IMR-90 (cell line): Measurements from ENCODE around the gene CD93. TPM values are rescaled to one million over a fixed set of nuclear protein-coding genes. Genes with fewer than 3 reads are reported as not detected.

ENCODE experiments used
- ATAC-seq: fragments of 200-7000 bp; cut with Tn5 transposase; 2 replicates; pipeline ENCODE4 v1.9.1; 2020; ENCODE audit warnings: low read depth, mild to moderate bottlenecking, moderate library complexity
- BruUV-seq: library from RNA; stranded (reverse); fragments of 400-500 nt; replicated peaks from 2 replicates; lab custom pipeline; 2021; lab: Mats Ljungman, UMichigan
- CTCF ChIA-PET: fragments of 300-600 bp; formaldehyde crosslinking; extraction: SDS; loops from one replicate; lab custom pipeline; 2021; ENCODE audit warnings: antibody characterized with exemption; lab: Yijun Ruan, JAX
- POLR2A ChIA-PET: fragments of 300-600 bp; sonication (Branson Sonifier 250); formaldehyde crosslinking; loops from one replicate; lab custom pipeline; 2022; ENCODE audit warnings: antibody characterized with exemption; ENCODE audit not compliant: unreplicated experiment; lab: Charles Lee
- DNase-seq: peaks from one replicate; pipeline ENCODE4 v3.0.0; 2013
- H2AFZ ChIP-seq: replicated peaks from 2 replicates; pipeline ENCODE3; 2013; ENCODE audit warnings: low read length, mild to moderate bottlenecking; ENCODE audit not compliant: poor library complexity
- H2AK5ac ChIP-seq: 2 replicates; pipeline ENCODE4 v1.6.1; 2013; ENCODE audit warnings: low read depth, low read length, inconsistent platforms
- H2AK9ac ChIP-seq: replicated peaks from 2 replicates; pipeline ENCODE3; 2013; ENCODE audit warnings: mild to moderate bottlenecking, low read depth, low read length, moderate library complexity; ENCODE audit not compliant: poor library complexity
- H2BK120ac ChIP-seq: 2 replicates; pipeline ENCODE4 v1.6.1; 2013; ENCODE audit warnings: low read depth, low read length, inconsistent platforms
- H2BK15ac ChIP-seq: 3 replicates; pipeline ENCODE4 v1.6.1; 2013; ENCODE audit warnings: low read depth, low read length, inconsistent platforms
- H2BK20ac ChIP-seq: 2 replicates; pipeline ENCODE4 v1.6.1; 2013; ENCODE audit warnings: low read depth, mild to moderate bottlenecking, inconsistent platforms, low read length, moderate library complexity
- H2BK5ac ChIP-seq: 2 replicates; pipeline ENCODE4 v1.6.1; 2013; ENCODE audit warnings: mild to moderate bottlenecking, low read depth, low read length, inconsistent platforms; ENCODE audit not compliant: poor library complexity, severe bottlenecking
- H3K14ac ChIP-seq: replicated peaks from 2 replicates; pipeline ENCODE4 v1.6.1; 2013; ENCODE audit warnings: low read depth, low read length, inconsistent platforms
- H3K18ac ChIP-seq: 2 replicates; pipeline ENCODE4 v1.6.1; 2013; ENCODE audit warnings: low read depth, low read length, control low read depth
- H3K23ac ChIP-seq: 2 replicates; pipeline ENCODE4 v1.6.1; 2013; ENCODE audit warnings: low read depth, low read length, inconsistent platforms
- H3K27ac ChIP-seq: 2 replicates; pipeline ENCODE4 v1.5.1; 2013; ENCODE audit warnings: mild to moderate bottlenecking, control low read depth, low read length; ENCODE audit not compliant: insufficient read depth
- H3K27me3 ChIP-seq: 2 replicates; pipeline ENCODE4 v1.6.1; 2013; ENCODE audit warnings: low read length; ENCODE audit not compliant: control insufficient read depth, insufficient read depth
- H3K36me3 ChIP-seq: 2 replicates; pipeline ENCODE4 v1.6.1; 2013; ENCODE audit warnings: low read length, mixed read lengths; ENCODE audit not compliant: control insufficient read depth, insufficient read depth
- H3K4ac ChIP-seq: 2 replicates; pipeline ENCODE4 v1.6.1; 2013; ENCODE audit warnings: low read depth, low read length, inconsistent platforms
- H3K4me1 ChIP-seq: 2 replicates; pipeline ENCODE4 v1.6.1; 2013; ENCODE audit warnings: low read length, mixed read lengths; ENCODE audit not compliant: control insufficient read depth, insufficient read depth
- H3K4me2 ChIP-seq: 2 replicates; pipeline ENCODE4 v1.6.1; 2013; ENCODE audit warnings: low read depth, mild to moderate bottlenecking, control low read depth, low read length, moderate library complexity
- H3K4me3 ChIP-seq: 2 replicates; pipeline ENCODE4 v1.5.1; 2013; ENCODE audit warnings: low read depth, mild to moderate bottlenecking, control low read depth, low read length, moderate library complexity; ENCODE audit not compliant: insufficient read depth
- H3K56ac ChIP-seq: 2 replicates; pipeline ENCODE4 v1.6.1; 2013; ENCODE audit warnings: low read length, inconsistent platforms; ENCODE audit not compliant: insufficient read depth; ENCODE audit errors: extremely low read depth
- H3K79me1 ChIP-seq, 2 experiments: 2 replicates each; pipeline ENCODE4 v1.6.1; 2013; ENCODE audit warnings: low read length in 2 of 2, inconsistent platforms in 1 of 2, low read depth in 1 of 2
- H3K9ac ChIP-seq: 2 replicates; pipeline ENCODE4 v1.6.1; 2013; ENCODE audit warnings: low read depth, low read length, control low read depth
- H3K9me1 ChIP-seq: 2 replicates; pipeline ENCODE4 v1.6.1; 2013; ENCODE audit warnings: low read length, inconsistent platforms; ENCODE audit not compliant: insufficient read depth
- H3K9me3 ChIP-seq: 2 replicates; pipeline ENCODE4 v1.6.1; 2013; ENCODE audit warnings: low read length; ENCODE audit not compliant: control insufficient read depth, insufficient read depth
- H4K20me1 ChIP-seq: 2 replicates; pipeline ENCODE4 v1.6.1; 2013; ENCODE audit warnings: low read length, inconsistent platforms; ENCODE audit not compliant: insufficient read depth
- H4K5ac ChIP-seq: 2 replicates; pipeline ENCODE4 v1.6.1; 2013; ENCODE audit warnings: mild to moderate bottlenecking, low read depth, low read length, control low read depth
- H4K8ac ChIP-seq, 2 experiments: 2 replicates each; pipeline ENCODE4 v1.6.1; 2013; ENCODE audit warnings: low read depth in 2 of 2, low read length in 2 of 2, control low read depth in 1 of 2, inconsistent platforms in 1 of 2
- H4K91ac ChIP-seq: 2 replicates; pipeline ENCODE4 v1.6.1; 2013; ENCODE audit warnings: low read depth, low read length, inconsistent platforms; ENCODE audit not compliant: insufficient read depth
- BHLHE40 ChIP-seq: fragments of 150-350 bp; IDR thresholded peaks from 2 replicates; pipeline ENCODE4 v1.6.1; 2016; ENCODE audit warnings: mild to moderate bottlenecking, low read depth, low read length
- CEBPB ChIP-seq: IDR thresholded peaks from 2 replicates; pipeline ENCODE4 v1.6.1; 2012; ENCODE audit warnings: low read depth, low read length, improper control_type of control experiment
- MAFK ChIP-seq: IDR thresholded peaks from 2 replicates; pipeline ENCODE4 v1.6.1; 2012; ENCODE audit warnings: low read depth, low read length, improper control_type of control experiment
- MXI1 ChIP-seq: IDR thresholded peaks from 2 replicates; pipeline ENCODE4 v1.6.1; 2012; ENCODE audit warnings: low read depth, mild to moderate bottlenecking, low read length, moderate library complexity, borderline replicate concordance
- NFE2L2 ChIP-seq: fragments of 150-350 bp; IDR thresholded peaks from 2 replicates; pipeline ENCODE4 v1.6.1; 2016; ENCODE audit warnings: low read depth, mild to moderate bottlenecking, low read length
- WGBS, 2 experiments: methylation state at CpG; one replicate each; pipeline versions ENCODE4 v1.1.5 to v1.1.7; 2013; ENCODE audit warnings: missing lambda C conversion rate in 2 of 2; ENCODE audit not compliant: insufficient read length in 1 of 2; ENCODE audit errors: extremely low coverage in 2 of 2; 5-methylcytosine and 5-hydroxymethylcytosine counted together
- dilution Hi-C: fragments of 300-500 bp; cut with HindIII; formaldehyde crosslinking; loops from one replicate; pipeline ENCODE4 v1.14.3; 2018; ENCODE audit warnings: low sequenced_read_pairs; ENCODE audit not compliant: unreplicated experiment
- in situ Hi-C: fragments of 300-500 bp; cut with MboI; formaldehyde crosslinking; loops from 3 replicates; pipeline ENCODE4 v1.14.3; 2019; ENCODE audit warnings: low sequenced_read_pairs, inconsistent platforms, mixed read lengths
- intact Hi-C: fragments of 100-400 bp; cut with micrococcal nuclease; formaldehyde crosslinking; loops from 2 replicates; pipeline ENCODE4 v1.10.0; 2022
- polyA plus RNA-seq, 3 experiments: library from polyadenylated mRNA; depleted of rRNA; stranded (reverse); fragments of >200 nt; gene quantifications; 2 replicates each; pipeline ENCODE4 v1.2.3, GENCODE V29; 2012; ENCODE audit warnings: low replicate concordance in 1 of 3
- total RNA-seq: library from RNA; depleted of rRNA; stranded (reverse); fragments of >200 nt; gene quantifications from 2 replicates; pipeline ENCODE4 v1.2.3, GENCODE V29; 2012
- TF ChIP-seq, protein P1 (sequence below): fragments of 150-350 bp; IDR thresholded peaks from 2 replicates; pipeline ENCODE4 v1.6.1; 2016; ENCODE audit warnings: low read depth, mild to moderate bottlenecking, low read length, moderate library complexity, borderline replicate concordance
- TF ChIP-seq, protein P2 (sequence below): fragments of 150-350 bp; IDR thresholded peaks from 2 replicates; pipeline ENCODE4 v1.6.1; 2017; ENCODE audit warnings: mild to moderate bottlenecking, antibody characterized with exemption, low read length, low read depth

Gene CD93
- total and polyA plus RNA-seq, 2 of the 4 experiments (the other 2 are of a cell fraction) = under 0.01 to 0.02 TPM

DNA sequence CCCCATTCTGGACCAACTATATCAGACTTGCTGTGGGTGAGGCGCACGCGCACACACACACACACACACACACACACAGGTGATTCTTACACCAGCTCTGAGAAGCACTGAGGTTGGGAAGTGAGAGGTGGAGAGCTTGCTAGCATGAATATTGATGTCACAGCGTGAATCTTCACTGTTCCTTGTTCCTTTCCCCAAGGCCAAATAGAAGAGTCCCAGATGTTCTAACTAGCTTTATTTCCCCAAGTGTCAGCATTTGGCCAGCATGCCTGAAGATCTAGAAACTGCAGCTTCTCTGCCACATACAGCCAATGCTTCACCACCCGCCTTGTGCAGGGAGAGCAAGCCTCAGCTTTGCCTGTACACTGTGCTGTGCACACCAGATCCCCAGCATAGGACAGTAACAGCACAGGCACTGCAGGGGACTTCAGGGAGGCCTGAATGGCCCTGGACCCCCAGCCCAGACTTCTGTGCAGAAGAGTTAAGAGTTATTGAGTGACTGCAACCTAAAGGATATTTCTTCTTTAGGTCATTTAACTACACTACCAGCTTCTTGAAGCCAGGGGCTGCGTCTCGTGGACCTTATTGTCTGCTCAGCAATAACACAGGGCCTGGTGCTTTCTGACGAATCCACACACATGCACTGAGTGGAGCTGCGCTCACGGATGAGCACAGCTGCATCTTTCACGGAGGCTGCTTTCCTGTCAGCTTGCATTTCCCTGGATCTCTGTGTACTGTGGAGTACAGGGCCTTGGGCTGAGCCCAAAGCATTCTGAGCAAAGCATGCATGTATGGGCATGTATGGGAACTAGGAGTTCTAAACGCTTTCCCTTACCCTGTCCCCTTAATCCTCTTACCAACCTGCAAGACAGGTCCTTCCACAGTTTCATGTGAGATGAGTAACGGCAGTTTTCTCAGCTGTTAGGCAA lies 13.9 kb upstream of the CD93 start:
- ATAC-seq = no peak
- Histone ChIP-seq H4K8ac (no peak overlapping the region), H3K27ac (no peak overlapping the region), H3K4me1 (no peaks in the 10 kb centered on the region), H2BK15ac (no peak overlapping the region), H3K23ac (no peak overlapping the region), H2BK5ac (no peak overlapping the region), H2BK120ac (no peak overlapping the region), H3K9me3 (no peaks in the 10 kb centered on the region), H3K14ac (no peak overlapping the region), H4K91ac (no peak overlapping the region), H2AK5ac (no peak overlapping the region), H3K9me1 (no peaks in the 10 kb centered on the region), H3K9ac (no peak overlapping the region), H3K79me1 (no peaks in the 10 kb centered on the region), H4K20me1 (no peaks in the 10 kb centered on the region), H4K5ac (no peak overlapping the region), H2BK20ac (no peak overlapping the region), H3K36me3 (no peaks in the 10 kb centered on the region), H3K4me3 (no peak overlapping the region), H3K27me3 (peaks cover 29% of the 10 kb centered on the region), H3K4ac (no peak overlapping the region), H2AK9ac (no peak overlapping the region), H3K4me2 (no peak overlapping the region), H3K56ac (no peak overlapping the region), H3K18ac (no peak overlapping the region), H2AFZ (no peak overlapping the region)
- CTCF ChIA-PET = no interaction called here
- DNase-seq = no peak
- BruUV-seq = no TSS peak
- TF ChIP-seq, protein P1, sequence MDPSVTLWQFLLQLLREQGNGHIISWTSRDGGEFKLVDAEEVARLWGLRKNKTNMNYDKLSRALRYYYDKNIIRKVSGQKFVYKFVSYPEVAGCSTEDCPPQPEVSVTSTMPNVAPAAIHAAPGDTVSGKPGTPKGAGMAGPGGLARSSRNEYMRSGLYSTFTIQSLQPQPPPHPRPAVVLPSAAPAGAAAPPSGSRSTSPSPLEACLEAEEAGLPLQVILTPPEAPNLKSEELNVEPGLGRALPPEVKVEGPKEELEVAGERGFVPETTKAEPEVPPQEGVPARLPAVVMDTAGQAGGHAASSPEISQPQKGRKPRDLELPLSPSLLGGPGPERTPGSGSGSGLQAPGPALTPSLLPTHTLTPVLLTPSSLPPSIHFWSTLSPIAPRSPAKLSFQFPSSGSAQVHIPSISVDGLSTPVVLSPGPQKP = no peak
- TF ChIP-seq CEBPB = no peak
- TF ChIP-seq, protein P2, sequence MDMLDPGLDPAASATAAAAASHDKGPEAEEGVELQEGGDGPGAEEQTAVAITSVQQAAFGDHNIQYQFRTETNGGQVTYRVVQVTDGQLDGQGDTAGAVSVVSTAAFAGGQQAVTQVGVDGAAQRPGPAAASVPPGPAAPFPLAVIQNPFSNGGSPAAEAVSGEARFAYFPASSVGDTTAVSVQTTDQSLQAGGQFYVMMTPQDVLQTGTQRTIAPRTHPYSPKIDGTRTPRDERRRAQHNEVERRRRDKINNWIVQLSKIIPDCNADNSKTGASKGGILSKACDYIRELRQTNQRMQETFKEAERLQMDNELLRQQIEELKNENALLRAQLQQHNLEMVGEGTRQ = no peak
- TF ChIP-seq NFE2L2 = no peak
- no peak for TF ChIP-seq BHLHE40
- TF ChIP-seq MXI1 = no peak
- no peak for TF ChIP-seq MAFK
- intact Hi-C loops (no loop called here), in situ Hi-C loops (loop anchor here (25.0 kb wide), 1 partner anchor 87 kb away; no protein-coding TSS in a partner anchor), dilution Hi-C loops (no loop called here)
- WGBS, 2 experiments = 55% methylated on average over 4 of the region's 13 CpGs; no CpG with 5 or more reads in 1 of the 2 experiments
- POLR2A ChIA-PET = no interaction called here
